Epithelial cell of proximal tubule (primary cell): Measurements from ENCODE around the gene FAM98B. TPM values are rescaled to one million over a fixed set of nuclear protein-coding genes. Genes with fewer than 3 reads are reported as not detected.

Experiments
- DNase-seq: peaks from one replicate; pipeline ENCODE4 v3.0.0-alpha.2; 2011; ENCODE audit warnings: low read depth
- H3K4me3 ChIP-seq: 2 replicates; pipeline ENCODE4 v1.5.1; 2011; ENCODE audit warnings: low read depth, mild to moderate bottlenecking, low read length
- total RNA-seq: library from RNA; depleted of rRNA; stranded (reverse); fragments of >200 nt; gene quantifications from 2 replicates; pipeline ENCODE4 v1.2.3, GENCODE V29; 2015
- TF ChIP-seq, protein P1 (sequence below): conservative IDR thresholded peaks from 2 replicates; pipeline ENCODE4 v1.5.1; 2012; ENCODE audit warnings: low read depth, mild to moderate bottlenecking, low read length

The FAM98B gene
- total RNA-seq, 1 donor from 2014 or later, result 7.8 TPM

- TF ChIP-seq, protein P1, sequence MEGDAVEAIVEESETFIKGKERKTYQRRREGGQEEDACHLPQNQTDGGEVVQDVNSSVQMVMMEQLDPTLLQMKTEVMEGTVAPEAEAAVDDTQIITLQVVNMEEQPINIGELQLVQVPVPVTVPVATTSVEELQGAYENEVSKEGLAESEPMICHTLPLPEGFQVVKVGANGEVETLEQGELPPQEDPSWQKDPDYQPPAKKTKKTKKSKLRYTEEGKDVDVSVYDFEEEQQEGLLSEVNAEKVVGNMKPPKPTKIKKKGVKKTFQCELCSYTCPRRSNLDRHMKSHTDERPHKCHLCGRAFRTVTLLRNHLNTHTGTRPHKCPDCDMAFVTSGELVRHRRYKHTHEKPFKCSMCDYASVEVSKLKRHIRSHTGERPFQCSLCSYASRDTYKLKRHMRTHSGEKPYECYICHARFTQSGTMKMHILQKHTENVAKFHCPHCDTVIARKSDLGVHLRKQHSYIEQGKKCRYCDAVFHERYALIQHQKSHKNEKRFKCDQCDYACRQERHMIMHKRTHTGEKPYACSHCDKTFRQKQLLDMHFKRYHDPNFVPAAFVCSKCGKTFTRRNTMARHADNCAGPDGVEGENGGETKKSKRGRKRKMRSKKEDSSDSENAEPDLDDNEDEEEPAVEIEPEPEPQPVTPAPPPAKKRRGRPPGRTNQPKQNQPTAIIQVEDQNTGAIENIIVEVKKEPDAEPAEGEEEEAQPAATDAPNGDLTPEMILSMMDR, result no peak
- H3K4me3 ChIP-seq, result no peak overlapping the region
- no peak for DNase-seq
These were observed 49.6 kb downstream of the FAM98B start for GRCh38 chr15:38503496-38503895.

GRCh38 chr15:38504680-38505467 is 50.9 kb downstream of the FAM98B start:
- H3K4me3 ChIP-seq, result no peak overlapping the region
- DNase-seq, result no peak
- TF ChIP-seq, protein P1, result no peak

DNA sequence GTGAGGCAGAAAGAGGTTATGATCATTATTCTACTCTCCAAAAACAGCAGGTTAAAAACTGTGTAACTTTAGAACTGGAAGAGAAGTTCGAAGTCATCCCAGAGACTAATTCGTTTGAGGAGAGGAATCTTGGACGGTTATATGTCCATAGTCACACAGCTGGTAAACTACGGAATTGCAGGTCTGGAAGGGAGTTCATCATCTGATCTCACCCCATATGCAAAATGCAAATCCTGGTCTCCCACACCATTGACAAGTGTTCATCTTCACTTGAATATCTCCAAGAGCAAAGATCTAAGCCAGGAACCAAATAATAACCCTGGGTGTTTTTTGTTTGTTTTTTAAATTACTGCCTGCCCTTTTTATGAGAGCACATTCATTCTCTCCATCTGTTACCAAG is 53.1 kb downstream of the FAM98B start:
- TF ChIP-seq, protein P1, result no peak
- H3K4me3 ChIP-seq, result no peak overlapping the region
- no peak for DNase-seq

GRCh38 chr15:38507570-38507969 is 53.6 kb downstream of the FAM98B start:
- TF ChIP-seq, protein P1, result no peak
- H3K4me3 ChIP-seq, result no peak overlapping the region
- no peak for DNase-seq

DNA sequence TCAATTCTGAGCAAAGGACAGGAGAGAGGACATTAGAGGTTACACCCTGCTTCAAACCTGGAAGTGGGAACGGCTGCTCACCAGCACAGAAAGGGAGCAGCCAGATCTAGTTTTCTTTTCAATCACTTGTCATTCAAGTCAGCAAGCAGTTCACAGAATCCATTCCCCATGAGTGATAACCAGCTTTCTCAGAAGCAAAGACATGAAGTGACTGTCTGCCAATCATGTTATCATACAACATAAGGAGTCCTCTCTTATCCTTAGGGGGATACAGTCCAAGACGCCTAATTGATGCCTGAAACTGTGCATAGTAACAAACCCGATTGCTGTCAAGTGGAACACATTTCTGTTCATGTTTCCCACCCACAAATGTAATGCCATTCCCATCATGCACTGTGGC is 54.7 kb downstream of the FAM98B start:
- TF ChIP-seq, protein P1, result no peak
- H3K4me3 ChIP-seq, result no peak overlapping the region
- no peak for DNase-seq

DNA sequence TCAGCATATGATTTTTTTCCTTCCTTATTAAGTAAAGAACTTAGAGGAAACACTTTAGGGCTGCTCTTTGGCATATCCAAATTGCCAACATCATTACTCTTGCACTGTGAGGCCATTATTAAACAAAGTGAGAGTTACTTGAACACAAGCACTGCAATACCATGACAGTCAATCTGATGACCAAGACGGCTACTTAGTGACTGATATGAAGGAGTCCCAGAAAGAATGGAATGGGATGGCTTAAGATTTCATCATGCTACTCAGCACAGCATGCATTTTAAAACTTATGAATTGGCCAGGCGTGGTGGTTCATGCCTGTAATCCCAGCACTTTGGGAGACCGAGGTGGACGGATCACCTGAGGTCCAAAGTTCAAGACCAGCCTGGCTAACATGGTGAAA is 55.2 kb downstream of the FAM98B start:
- H3K4me3 ChIP-seq, result no peak overlapping the region
- TF ChIP-seq, protein P1, result no peak
- no peak for DNase-seq

DNA sequence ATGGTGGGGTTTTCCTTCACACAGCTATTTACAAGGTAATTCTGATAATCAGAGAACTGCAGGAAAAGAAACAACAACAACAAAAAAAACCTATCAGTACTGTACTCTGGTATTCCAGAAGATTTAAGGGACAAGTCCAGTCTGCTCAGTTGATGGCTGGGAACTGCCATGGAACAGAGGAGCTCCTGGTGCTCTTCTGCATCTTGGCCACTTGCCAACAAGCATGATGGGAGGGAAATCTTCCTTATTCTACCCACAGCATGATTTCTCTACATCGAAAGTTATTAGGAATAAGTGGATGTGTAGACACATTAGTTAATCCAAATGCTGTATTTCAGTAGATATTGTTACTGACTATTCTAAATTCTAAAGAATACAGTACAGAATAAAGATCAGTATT is 59.0 kb downstream of the FAM98B start:
- TF ChIP-seq, protein P1, result no peak
- no peak for DNase-seq
- H3K4me3 ChIP-seq, result no peak overlapping the region
